ENCODE results near the gene SDHD. TPM values are rescaled to one million over a fixed set of nuclear protein-coding genes. Genes with fewer than 3 reads are reported as not detected.

Gene SDHD
- total and polyA plus RNA-seq, 2 donors (not counting 1 experiment from before 2014, with no cell fraction given) = 43.0 to 57.7 TPM

- H3K4me2 ChIP-seq (replicated peaks; ENCODE audit: low read depth, low read length, poor library complexity, severe bottlenecking) = no peak overlapping the region
- intact Hi-C loops (cut with micrococcal nuclease) = no loop called here
- Mint-ChIP-seq H3K9me3 (ENCODE audit: insufficient read depth) (no peaks in the 10 kb centered on the region), H3K27ac (no peak overlapping the region), H3K4me3 (no peak overlapping the region), H3K27me3 (no peaks in the 10 kb centered on the region), H3K4me1 (no peaks in the 10 kb centered on the region)
- POLR2A ChIA-PET = no interaction called here
- H3K4me1 ChIP-seq (ENCODE audit: control insufficient read depth in 2 of 2, insufficient read depth in 2 of 2, low read length in 2 of 2) = no peaks in the 10 kb centered on the region
- no peak for TF ChIP-seq EZH2 (IDR thresholded peaks at IDR 0.05; ENCODE audit: borderline replicate concordance, insufficient read depth, low read depth, low read length, poor library complexity, severe bottlenecking)
- H3K27ac ChIP-seq (ENCODE audit: low read length in 2 of 2) = no peak overlapping the region
- no peak overlapping the region for H3K4me3 ChIP-seq (ENCODE audit: control extremely low read depth in 1 of 5, extremely low read depth in 1 of 5, insufficient read depth in 1 of 5, low read depth in 2 of 5, low read length in 4 of 5)
- no peak overlapping the region for H3K9ac ChIP-seq (ENCODE audit: low read length)
- no peaks in the 10 kb centered on the region for H3K79me2 ChIP-seq (ENCODE audit: control insufficient read depth, insufficient read depth, low read length)
- H3K27me3 ChIP-seq (replicated peaks in 1 of 4; ENCODE audit: control extremely low read depth in 1 of 4, control insufficient read depth in 3 of 4, insufficient read depth in 4 of 4, low read length in 3 of 4) = no peaks in the 10 kb centered on the region
- no peak for ATAC-seq (ENCODE audit: low read depth)
- no peak overlapping the region for H2AFZ ChIP-seq (ENCODE audit: insufficient read depth, low read depth, low read length, poor library complexity, severe bottlenecking)
- CTCF ChIA-PET = interaction anchor here (0.7 to 1.0 kb wide), 2 partner anchors 11 to 245 kb away, joined by 3 to 4 read pairs; no protein-coding TSS in a partner anchor
- no peak for DNase-seq
- peaks cover 14 to 53% of the 10 kb centered on the region in 2 experiments for H3K36me3 ChIP-seq (replicated peaks in 1 of 2; ENCODE audit: control extremely low read depth in 1 of 2, control insufficient read depth in 1 of 2, extremely low read depth in 1 of 2, insufficient read depth in 2 of 2, low read length in 1 of 2)
- H3K9me3 ChIP-seq (ENCODE audit: control extremely low read depth in 1 of 3, control insufficient read depth in 2 of 3, insufficient read depth in 1 of 3, low read length in 2 of 3) = no peaks in the 10 kb centered on the region
- no peaks in the 10 kb centered on the region for H4K20me1 ChIP-seq (ENCODE audit: control insufficient read depth, insufficient read depth, low read length, poor library complexity, severe bottlenecking)
Observed at GRCh38 chr11:112037527-112037926, 49.1 kb upstream of the SDHD start.

GRCh38 chr11:112042161-112042960 lies 44.3 kb upstream of the SDHD start:
- Mint-ChIP-seq H3K4me3 (no peak overlapping the region), H3K9me3 (ENCODE audit: insufficient read depth) (no peaks in the 10 kb centered on the region), H3K27ac (no peak overlapping the region), H3K27me3 (no peaks in the 10 kb centered on the region), H3K4me1 (peaks cover 3% of the 10 kb centered on the region)
- ChIA-PET POLR2A (no interaction called here), CTCF (interaction anchor here (0.5 kb wide), 1 partner anchor 355 kb away, joined by 5 read pairs; no protein-coding TSS in a partner anchor)
- Histone ChIP-seq H3K4me1 (ENCODE audit: control insufficient read depth in 2 of 2, insufficient read depth in 2 of 2, low read length in 2 of 2) (no peaks in the 10 kb centered on the region), H3K9me3 (ENCODE audit: control extremely low read depth in 1 of 3, control insufficient read depth in 2 of 3, insufficient read depth in 1 of 3, low read length in 2 of 3) (no peaks in the 10 kb centered on the region), H3K79me2 (ENCODE audit: control insufficient read depth, insufficient read depth, low read length) (no peaks in the 10 kb centered on the region), H2AFZ (ENCODE audit: insufficient read depth, low read depth, low read length, poor library complexity, severe bottlenecking) (no peak overlapping the region), H3K27ac (ENCODE audit: low read length in 2 of 2) (no peak overlapping the region), H4K20me1 (ENCODE audit: control insufficient read depth, insufficient read depth, low read length, poor library complexity, severe bottlenecking) (no peaks in the 10 kb centered on the region), H3K9ac (ENCODE audit: low read length) (no peak overlapping the region), H3K36me3 (replicated peaks in 1 of 2; ENCODE audit: control extremely low read depth in 1 of 2, control insufficient read depth in 1 of 2, extremely low read depth in 1 of 2, insufficient read depth in 2 of 2, low read length in 1 of 2) (peaks cover 8 to 57% of the 10 kb centered on the region in 2 experiments), H3K4me3 (ENCODE audit: control extremely low read depth in 1 of 5, extremely low read depth in 1 of 5, insufficient read depth in 1 of 5, low read depth in 2 of 5, low read length in 4 of 5) (no peak overlapping the region), H3K27me3 (replicated peaks in 1 of 4; ENCODE audit: control extremely low read depth in 1 of 4, control insufficient read depth in 3 of 4, insufficient read depth in 4 of 4, low read length in 3 of 4) (no peaks in the 10 kb centered on the region), H3K4me2 (replicated peaks; ENCODE audit: low read depth, low read length, poor library complexity, severe bottlenecking) (no peak overlapping the region)
- ATAC-seq (ENCODE audit: low read depth) (no peak), DNase-seq (no peak)
- no CpG with 5 or more reads among the region's 6 CpGs for WGBS (ENCODE audit: insufficient coverage)
- no peak for TF ChIP-seq CTCF (IDR thresholded peaks at IDR 0.05)
- TF ChIP-seq EZH2 (IDR thresholded peaks at IDR 0.05; ENCODE audit: borderline replicate concordance, insufficient read depth, low read depth, low read length, poor library complexity, severe bottlenecking) = no peak
- intact Hi-C loops (cut with micrococcal nuclease) = no loop called here
